ENCODE measurements around the gene NARF.
A peak's percentile ranks its signal among the peaks of the same experiment; 100 is the strongest.

NARF gene

DNA sequence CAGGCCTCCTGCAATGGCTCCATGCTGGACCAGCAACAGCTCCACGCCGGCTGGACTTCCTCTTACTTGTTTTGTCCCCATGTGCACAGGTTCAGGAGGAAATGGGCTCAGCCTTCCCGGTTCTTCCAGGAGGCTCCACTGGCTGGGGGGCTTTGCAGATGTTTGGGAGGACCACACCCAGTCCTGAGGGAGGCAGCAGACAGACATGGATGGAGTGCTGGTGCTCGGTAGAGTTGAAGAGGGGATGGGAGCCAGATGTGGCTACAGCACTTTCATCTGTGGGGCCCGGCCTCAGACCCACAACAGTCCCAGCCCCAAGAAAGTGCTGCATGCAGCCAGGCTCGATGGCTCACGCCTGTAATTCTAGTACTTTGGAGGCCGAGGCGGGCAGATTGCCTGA is 21.8 kb downstream of the NARF start:
- no peak for DNase-seq

DNA sequence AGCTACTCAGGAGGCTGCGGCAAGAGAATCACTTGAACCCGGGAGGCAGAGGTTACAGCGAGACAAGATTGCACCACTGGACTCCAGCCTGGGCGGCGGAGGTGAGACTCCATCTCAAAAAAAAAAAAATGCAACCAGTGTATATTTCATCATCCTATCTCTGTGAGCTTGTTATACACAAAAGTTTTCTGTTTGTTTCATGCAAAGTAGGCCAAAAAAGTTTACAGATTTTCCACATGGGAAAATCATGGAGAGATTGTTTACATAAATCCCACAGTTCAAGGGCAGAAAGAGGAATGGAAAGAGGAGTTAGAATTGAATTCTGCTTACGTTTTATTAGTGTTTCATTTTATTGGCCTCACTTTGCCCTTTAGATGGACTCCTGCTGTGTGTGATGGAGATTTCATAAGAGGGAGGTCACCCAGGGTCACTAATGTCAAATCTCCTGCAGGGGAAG is 24.7 kb downstream of the NARF start:
- DNase-seq, result no peak

DNA sequence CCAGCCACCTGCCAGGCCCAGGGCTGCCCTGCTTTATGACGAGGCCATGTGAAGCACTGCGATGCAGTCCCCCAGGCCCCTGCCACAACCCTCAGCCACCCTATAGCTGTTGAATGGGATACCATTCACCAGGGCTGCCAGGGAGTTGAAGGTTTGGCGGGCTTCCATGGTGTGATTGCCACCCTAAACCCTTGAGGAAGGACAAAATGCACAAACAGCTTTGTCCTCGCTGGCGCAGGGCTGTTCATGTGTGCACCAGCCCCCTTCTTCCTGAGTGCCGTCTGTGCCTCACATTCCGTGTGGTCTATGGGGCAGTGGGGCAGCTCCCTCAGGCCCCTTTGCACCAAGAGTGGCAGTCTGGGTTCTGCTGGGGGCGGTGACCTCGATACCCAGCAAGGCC is 25.3 kb downstream of the NARF start:
- DNase-seq, result no peak

DNA sequence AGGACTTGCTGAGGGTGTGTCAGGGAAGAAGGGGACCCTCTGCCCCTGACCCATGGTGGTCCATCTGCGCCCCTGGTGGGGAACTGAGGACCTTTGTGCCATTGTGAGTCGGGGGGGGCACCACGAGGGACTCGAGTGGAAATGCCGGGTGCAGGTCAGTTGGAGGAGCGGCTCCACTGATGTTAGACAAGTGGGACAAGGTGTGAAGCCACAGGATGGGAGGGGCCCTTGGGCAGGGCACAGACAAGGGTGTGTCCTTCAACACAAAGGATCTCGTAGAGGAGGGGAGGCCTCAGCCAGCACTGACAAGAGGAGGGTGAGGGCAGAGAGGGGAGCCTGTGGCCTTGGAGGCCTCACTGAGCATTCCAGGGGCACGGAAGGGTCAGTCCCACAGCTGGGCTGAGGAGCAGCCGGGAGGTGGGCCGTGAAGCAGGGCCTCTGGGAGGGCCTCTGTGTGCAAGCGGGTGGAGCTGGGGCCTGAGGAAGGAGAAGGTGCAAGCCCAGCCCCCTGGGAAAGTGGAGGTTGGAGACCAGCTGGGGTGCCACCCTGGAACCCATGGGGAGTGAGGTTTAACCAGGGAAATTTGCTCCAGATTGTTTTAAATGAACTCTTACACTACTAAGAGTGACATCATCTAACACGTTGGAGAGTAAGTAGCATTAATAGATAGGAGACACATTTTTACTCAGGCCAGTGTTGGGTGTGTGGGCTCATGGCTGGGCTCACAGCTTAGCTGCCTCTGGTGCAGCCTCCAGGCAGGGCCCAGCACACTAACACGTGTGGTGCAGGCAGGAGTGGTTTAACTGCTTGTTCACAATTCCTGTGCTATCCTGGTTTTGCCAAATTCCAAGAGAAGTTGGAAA is 27.9 kb downstream of the NARF start:
- no peak for DNase-seq

DNA sequence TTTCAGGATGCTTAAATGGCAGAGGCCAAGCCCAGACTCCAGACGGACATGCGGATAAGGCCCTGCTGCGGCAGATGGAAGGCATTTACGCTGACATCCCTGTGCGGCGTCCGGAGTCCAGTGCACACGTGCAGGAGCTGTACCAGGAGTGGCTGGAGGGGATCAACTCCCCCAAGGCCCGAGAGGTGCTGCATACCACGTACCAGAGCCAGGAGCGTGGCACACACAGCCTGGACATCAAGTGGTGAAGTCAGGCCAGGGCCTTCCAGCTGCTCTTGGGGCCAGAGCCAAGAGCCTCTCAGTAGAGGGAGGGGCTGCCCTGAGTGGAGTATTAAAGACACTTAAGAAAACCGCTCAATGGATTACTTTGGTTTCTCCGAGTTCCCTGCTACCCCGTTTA is 29.4 kb downstream of the NARF start:
- DNase-seq, result no peak

DNA sequence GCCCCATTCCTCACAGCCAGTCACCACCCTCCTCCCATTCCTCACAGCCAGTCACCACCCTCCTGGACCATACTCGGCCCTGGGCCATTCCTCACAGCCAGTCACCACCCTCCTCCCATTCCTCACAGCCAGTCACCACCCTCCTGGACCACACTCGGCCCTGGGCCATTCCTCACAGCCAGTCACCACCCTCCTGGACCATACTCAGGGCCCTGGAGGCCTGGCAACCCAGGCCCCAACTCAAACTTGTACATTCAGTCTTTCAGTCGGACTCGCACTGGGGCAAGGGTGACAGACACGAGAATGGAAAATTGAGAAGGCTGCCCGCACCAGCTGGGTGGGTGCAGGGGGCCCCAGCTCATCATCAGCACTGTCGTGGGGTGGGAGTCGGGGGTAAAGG is 30.6 kb downstream of the NARF start:
- no peak for DNase-seq

DNA sequence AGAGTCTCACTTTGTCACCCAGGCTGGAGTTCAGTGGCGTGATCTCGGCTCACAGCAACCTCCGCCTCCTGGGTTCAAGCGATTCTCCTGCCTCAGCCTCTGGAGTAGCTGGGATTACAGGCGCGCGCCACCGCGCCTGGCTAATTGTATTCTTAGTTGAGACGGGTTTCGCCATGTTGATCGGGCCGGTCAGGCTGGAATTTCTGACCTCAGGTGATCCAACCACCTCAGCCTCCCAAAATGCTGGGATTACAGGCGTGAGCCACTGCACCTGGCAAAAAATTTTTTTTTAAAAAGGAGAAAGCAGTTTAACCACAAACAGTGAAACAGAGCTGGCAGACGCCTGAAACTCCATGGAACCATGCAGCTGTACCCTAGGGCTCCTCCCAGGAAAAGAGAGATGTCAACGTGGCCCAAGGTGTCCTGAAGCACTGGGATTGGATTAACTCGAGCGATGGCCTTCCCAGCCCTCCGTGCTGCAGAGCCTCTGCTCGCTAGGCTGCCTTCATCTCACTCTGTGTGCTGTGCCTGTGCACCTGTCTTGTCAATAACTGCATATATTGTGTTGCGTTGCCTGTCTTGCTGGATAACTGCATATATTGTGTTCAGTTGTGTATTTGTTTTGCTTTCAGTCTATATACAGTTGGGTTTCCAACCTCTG is 31.4 kb downstream of the NARF start:
- DNase-seq, result no peak

DNA sequence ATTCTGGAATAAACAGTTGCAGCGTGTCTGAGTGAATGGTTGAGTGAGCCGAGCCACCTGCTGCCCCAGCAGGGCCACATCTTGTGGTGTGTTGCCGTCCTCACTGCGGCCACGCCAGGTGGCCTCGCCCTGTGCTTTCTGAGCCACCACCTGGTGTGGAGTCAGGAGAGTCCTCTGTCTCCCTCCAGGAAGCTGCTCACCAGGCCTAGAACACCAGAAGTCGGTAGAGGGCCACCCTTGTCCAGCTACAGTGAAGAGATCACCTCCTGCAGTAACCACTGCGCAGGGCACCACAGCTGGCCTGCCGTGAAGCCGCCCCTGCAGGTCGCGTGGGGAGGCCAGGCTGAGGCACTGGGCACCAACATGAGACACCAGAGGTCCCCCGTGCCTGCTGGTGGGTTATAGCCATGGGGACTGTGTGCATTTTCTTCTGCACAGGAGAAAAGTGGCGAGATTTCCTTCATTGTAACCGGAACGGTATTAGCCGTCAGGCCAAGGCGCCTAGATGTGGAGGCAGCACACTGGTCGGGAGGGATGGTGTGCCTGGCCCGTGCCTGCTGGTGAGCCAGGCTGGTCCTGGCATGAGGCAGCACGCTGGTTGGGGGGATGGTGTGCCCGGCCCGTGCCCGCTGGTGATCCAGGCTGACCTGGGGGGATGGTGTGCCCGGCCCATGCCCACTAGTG is 32.1 kb downstream of the NARF start:
- peak; percentile 16 for DNase-seq

DNA sequence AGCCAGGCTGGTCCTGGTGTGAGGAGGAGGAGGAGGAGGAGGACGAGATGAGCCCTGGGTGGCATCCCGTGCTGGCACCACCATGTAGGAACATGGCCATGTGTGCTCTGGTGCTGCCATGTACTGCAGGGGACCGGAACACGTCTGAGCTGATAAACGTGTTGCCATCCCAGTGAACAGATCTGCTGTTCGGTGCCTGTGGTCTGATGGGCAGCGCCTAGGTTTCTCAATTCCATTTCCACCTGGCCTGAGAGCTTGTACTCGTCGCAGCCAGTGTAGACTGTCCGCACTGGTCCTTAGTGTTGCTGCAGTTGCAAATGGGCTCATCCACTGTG is 32.6 kb downstream of the NARF start:
- no peak for DNase-seq

DNA sequence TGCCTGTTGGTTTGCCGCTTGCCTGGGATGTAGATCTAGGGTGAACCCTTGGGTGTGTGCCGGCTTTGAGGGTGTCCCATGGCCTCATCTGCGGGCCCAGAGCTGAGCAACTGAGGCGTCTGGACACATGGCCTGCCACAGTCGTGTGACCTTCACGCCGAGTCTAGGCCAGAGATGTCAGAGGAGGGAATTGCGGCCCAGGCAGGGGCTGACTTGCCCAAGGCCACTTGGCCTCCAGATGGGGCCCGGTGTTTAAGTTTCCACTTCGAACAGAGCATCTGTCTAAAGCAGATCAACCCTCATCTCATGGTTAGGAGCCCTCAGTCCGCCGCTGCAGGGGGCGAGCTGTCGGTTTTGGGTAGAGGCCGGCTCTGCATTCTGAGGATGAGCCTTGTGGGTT is 33.0 kb downstream of the NARF start:
- DNase-seq, result no peak

DNA sequence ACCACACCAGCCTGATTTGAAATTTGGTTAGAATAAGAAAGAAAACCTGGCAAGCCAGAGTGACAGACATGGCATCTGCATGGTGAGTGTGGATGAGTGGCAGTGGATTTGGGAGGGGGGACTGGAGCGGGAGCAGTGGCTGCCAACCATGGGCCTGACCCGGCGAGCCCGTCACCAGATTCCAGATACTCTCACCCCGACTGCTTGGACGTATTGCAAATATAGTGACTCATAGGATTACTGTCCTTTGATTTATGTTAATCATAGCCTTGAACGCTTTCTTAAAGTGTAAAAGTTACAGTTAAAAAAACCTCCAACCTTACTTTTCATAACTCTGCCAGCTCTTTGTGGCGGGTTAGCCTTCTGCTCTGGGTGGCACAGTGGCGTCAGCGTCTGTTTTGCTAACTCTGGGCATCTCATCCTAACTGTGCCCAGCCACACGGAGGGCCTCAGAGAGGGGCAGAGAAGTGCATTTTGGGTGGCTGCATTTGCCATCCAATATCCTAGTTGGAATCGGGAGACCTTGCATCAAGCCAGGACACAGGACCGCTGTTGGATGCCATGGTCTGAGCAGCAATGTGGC is 34.2 kb downstream of the NARF start:
- DNase-seq, result no peak

DNA sequence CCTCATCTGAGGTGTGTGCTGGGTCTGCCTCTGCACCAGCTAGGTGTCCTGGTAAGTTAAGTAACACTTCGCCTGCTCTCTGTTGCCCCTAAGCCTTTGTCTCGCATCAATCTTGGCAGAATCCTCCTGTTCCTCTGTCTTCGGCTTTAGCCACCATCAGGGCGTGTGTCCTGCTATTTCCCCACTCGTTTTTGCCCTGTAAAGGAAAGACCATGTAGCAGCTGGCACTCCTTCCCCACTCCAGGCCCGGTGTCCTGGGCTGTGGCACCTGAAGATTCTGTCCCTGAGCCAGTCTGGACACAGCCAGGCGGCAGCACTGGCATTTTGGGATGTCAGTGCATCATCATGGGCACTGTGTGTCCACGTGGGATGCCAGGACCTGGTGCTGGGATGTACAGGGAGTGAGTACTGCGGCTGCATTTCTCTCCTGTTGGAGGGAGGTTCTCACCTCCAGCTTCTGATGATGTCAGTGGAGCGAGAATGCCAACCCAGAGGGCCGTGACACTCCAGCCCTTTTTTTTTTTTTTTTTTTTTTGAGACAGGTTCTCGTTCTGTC is 34.8 kb downstream of the NARF start:
- DNase-seq, result no peak

DNA sequence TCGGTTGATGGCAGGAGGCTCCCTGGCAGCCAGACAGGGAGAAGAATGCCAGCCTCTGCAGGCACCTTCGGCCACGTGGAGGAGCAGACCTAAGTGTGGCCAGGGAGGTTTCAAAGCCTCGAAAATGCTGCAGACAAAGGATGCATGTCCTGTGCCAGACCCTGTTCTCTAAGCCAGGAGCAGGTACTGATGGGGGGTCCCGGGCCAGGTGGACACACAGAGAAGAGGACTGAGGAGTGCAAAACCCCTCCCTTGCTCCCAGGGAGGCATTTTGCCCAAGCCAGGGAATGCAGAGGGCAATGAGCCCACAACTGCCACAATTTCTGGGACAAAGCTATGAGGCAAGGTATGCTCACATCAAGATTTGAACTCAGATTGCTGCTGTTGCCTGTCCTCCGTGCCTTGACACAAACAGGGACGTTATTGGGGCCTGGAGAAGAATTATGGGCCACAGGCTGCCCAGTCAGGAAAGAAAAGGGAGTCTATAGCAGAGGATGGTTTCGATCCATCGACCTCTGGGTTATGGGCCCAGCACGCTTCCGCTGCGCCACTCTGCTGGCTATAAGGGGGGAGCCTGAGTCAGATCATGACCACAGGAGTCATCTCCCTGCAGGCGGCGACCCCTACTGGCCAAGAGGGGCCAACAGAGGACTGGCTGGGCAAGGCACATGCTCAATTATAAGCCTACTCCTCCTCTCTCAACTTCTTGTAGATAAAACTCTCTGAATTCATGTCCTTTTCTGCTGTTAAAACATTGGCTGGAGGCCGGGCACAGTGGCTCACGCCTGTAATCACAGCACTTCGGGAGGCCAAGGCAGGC is 35.9 kb downstream of the NARF start:
- DNase-seq, result peak; percentile 94

DNA sequence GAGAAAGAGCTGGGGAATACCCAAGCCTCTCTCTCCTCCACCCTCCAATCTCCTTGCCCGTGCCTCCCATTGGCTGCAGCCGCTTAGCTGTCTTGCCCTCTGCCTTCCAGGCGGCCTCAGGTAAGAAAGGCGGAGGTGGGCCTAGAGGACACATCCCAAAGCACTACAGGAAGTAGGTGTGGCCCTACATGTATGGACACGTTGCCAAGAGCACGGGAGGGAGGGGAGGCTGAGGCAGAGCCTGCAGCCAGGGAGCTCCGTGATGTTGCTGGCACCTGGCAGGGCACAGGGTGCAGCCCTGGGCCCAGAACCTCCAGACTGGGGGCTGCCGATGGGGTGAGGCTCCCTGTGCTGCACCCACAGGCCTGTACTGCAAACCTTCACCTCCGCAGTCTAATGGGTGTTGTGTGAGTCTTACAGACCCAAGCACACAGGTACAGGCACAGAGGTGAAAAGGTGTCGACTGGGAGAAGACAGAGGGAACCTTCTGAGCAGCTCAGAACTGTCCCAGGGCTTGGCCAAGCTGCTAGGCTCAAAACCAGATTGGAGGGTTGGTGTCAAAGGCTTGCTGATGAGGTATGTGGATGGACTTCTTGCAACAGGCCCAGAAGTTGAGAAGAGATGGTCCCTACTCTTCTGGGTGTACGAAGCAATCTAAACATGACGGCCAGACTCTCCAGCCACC is 37.4 kb downstream of the NARF start:
- DNase-seq, result no peak

DNA sequence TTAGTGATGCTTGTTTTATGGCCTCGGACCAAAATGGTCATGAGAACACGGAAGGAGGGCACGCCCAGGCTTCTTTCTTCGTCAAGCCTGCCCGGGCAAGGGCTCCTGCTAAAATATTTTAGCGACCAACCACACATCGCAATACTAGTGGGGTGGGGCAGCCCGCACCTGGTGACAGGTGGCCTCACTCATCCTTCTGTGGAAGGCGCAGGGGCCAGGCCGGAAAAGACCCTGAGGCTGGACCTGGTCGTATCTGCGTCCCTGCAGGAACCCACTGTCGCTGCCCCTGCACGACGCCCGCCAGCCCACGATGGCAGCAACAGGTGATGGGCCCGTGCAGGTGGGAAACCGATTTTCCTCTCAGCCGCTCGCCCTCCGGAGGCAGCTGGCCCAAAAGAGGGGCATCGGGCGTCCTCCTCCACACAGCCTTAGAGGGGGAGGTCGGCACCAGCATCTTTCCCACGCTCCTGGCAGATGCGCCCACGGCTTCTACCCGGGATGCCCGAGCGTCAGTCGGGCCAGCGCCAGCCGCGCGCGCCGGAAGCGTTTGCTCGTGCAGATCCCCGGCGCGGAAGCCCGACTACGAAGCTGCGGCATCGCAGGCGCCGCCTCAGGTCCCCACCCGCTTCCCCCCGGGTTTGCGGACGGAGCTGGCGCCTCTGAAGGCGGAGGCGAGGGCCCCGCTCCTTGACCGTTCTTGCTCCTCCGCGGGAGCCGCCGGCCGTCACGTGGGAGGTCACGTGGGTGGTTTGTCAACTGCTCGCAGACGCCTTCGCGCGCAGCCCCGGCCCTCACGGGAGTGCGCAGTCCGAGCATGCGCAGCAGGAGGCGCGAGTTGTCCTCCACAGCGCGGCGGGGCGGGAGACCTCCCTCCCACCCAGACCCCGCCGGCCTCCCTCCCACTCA is 38.2 kb downstream of the NARF start:
- peak; percentile 96 for DNase-seq

DNA sequence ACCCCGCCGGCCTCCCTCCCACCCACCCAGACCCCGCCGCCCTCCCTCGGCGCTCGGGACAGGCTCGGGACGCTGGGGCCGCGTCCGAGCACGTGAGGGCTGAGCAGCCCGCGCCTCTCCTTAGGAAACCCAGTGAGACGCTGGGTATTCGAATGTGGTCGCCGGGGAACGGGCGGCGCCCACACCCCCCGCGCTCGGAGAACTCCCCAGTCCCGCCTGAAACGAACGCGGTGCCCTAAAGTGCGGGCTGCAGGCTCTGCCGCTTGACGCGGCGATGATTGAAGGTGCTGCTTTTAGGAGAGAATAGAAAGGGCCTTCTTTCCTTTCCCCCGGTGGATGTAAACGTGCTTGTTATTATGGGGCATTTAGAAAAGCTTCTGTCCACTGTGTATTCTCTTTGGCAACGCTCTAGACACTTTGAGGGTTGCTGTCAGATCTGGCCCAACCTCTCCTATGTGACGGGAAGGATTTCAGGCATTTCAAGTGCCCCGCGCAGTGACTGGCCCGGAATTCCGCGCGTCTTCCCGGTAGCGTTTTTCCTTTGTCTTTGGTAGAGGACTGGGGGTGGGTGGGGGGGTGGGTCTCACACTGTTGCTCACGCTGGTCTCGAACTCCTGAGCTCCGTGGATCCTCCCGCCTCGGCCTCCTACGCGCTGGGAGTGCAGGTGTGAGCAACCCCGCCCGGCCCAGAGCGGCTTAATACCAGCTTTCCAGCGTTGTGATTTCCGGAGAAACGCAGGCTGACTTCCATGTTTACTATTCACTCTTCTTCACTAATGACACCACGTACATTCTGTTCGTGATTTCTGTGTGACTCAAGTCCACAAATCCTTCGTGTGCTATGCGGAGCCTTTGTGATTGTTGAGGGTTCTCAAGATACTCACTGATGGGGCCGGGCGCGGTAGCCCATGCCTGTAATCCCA is 39.2 kb downstream of the NARF start:
- peak; percentile 85 for DNase-seq

DNA sequence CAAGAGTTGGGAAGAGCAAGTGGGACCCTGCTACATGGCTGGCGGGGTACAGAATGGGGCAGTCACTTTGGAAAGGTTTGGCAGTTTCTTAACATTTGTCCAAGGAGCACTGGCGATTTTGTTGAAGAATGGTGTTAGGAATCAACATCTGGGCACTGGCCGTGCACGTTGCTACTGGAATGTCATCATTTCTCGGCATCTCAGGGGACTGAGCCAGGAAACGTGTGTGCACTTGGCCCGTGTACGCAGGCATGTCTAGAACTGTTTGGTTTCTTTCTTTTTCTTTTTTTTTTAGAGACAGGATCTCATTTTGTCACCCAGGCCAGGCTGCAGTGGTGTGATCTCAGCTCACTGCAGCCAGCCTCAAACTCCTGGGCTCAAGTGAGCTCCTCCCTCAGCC is 43.7 kb downstream of the NARF start:
- DNase-seq, result no peak

DNA sequence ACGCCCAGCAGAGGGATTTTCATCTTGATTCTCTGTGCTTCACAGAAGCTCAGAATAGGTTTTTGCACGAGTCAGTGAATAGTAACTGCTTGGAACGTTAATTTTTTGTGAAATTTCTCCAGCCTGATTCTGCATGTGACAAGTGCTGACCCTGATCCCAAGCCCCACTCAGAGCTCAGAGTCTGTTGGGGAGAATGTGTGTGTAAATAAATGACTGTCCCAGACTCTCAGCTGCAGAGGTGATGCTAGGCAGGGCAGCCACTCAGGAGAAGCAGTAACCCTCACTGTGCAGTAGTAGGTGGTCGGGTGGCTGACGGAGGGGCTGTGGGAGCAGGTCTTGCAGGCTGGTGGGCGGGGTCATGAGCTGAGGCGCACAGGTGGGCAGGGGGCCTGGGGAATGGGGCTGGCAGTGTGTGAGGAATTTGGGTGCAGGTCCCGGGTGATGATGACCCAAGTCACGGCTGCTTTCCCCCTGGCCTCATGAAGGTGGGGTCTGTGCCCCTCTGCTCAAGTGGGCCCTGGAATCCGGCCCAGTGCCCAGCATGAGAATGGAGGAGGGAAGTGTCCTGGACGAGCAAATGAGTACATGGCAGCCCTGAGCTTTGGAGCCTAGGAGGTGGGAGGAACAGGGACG is 44.7 kb downstream of the NARF start:
- no peak for DNase-seq

DNA sequence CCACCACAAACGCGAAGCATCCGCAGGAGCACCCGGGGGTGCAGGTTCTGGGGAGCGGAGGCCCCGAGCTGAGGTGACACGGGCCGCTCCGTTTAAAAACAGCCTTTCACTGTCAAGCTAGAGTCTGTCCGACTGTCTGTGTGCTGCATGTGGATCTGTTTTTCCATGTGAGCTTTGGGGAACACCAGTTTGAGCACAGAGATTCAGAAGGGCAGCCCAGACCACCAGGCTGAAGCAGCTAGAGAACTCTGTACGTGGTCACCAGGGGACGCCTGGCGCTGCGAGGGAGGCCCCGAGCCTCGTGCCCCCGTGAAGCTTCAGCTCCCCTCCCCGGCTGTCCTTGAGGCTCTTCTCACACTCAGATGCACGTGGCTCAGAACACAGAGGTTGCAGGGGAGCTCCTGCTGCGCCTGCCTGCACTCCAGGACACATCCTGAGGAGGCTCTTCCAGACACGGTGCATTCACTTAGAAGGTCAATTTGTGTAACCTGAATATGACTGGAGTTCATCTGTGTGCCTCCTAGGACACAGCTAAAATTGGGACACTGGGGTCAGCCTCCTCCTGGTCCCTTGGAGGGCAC is 45.3 kb downstream of the NARF start:
- DNase-seq, result no peak
